NOMO-1 treated with DMSO at 0.1 percent for 48 hours (cell line): ENCODE data around the gene TPH1.
"Not testable (repeated sequence)": the region's sequence is repeated elsewhere in the genome, so short reads cannot be mapped to it uniquely, and the experiment has no call there.

ENCODE experiments used
- DNase-seq: peaks from one replicate; lab custom pipeline; 2025; ENCODE audit not compliant: unreplicated experiment; lab: John Stamatoyannopoulos, UW

Gene TPH1

GRCh38 chr11:18027475-18027874 lies 18.6 kb downstream of the TPH1 start:
- DNase-seq, result no peak

GRCh38 chr11:18022419-18022818 lies 23.6 kb downstream of the TPH1 start:
- no peak for DNase-seq

- no peak for DNase-seq
These were observed 26.4 kb downstream of the TPH1 start for GRCh38 chr11:18019650-18020049.

GRCh38 chr11:18016789-18017188 lies 29.3 kb downstream of the TPH1 start:
- no peak for DNase-seq

GRCh38 chr11:18014876-18015275 lies 31.2 kb downstream of the TPH1 start:
- no peak for DNase-seq

GRCh38 chr11:18013790-18014507 lies 32.1 kb downstream of the TPH1 start:
- no peak for DNase-seq

GRCh38 chr11:18012906-18013781 lies 32.9 kb downstream of the TPH1 start, which contains the start of gene SERGEF:
SERGEF (minus strand) TSS chr11:18013047; CDS start chr11:18013010, 37 bp downstream.
- DNase-seq, result peak; percentile 92

- no peak for DNase-seq
These were observed 33.8 kb downstream of the TPH1 start for GRCh38 chr11:18012122-18012905.

GRCh38 chr11:18011633-18012032 lies 34.4 kb downstream of the TPH1 start:
- DNase-seq, result no peak

- no peak for DNase-seq
These were observed 35.0 kb downstream of the TPH1 start for GRCh38 chr11:18010977-18011586.

GRCh38 chr11:18010121-18010670 lies 35.9 kb downstream of the TPH1 start:
- no peak for DNase-seq

- DNase-seq, result no peak
These were observed 40.5 kb downstream of the TPH1 start for GRCh38 chr11:18005376-18006129.

- no peak for DNase-seq
These were observed 44.9 kb downstream of the TPH1 start for GRCh38 chr11:18001191-18001590.

GRCh38 chr11:18000760-18001159 lies 45.3 kb downstream of the TPH1 start:
- DNase-seq, result no peak

- DNase-seq, result not testable (repeated sequence)
These were observed 45.9 kb downstream of the TPH1 start for GRCh38 chr11:18000128-18000527.
